Subcutaneous adipose tissue (tissue), 4 donors: ENCODE results near the gene IL10. TPM values are rescaled to one million over a fixed set of nuclear protein-coding genes. Genes with fewer than 3 reads are reported as not detected.

Experiments
- total RNA-seq, 4 donors: library from RNA; depleted of rRNA; stranded (reverse); fragments of >200 nt; gene quantifications; one replicate each; pipeline ENCODE4 v1.1.0, GENCODE V29; 2016
- TF ChIP-seq, protein P1 (sequence below): fragments of 450-650 bp; IDR thresholded peaks from one replicate; pipeline ENCODE4 v1.5.1; 2016; ENCODE audit warnings: low read depth, mild to moderate bottlenecking, control low read depth, antibody characterized with exemption, moderate library complexity

Gene IL10
- total RNA-seq = 10 to 100 TPM in 3 of 4 donors, 1 to 10 TPM in 1; 8.3 to 18.5 (median 12.1) TPM

GRCh38 chr1:206772243-206772937, at the start of gene IL10:
Gene IL10 (minus strand): TSS chr1:206772494. CDS start chr1:206772435, 59 bp downstream.
- TF ChIP-seq, protein P1, sequence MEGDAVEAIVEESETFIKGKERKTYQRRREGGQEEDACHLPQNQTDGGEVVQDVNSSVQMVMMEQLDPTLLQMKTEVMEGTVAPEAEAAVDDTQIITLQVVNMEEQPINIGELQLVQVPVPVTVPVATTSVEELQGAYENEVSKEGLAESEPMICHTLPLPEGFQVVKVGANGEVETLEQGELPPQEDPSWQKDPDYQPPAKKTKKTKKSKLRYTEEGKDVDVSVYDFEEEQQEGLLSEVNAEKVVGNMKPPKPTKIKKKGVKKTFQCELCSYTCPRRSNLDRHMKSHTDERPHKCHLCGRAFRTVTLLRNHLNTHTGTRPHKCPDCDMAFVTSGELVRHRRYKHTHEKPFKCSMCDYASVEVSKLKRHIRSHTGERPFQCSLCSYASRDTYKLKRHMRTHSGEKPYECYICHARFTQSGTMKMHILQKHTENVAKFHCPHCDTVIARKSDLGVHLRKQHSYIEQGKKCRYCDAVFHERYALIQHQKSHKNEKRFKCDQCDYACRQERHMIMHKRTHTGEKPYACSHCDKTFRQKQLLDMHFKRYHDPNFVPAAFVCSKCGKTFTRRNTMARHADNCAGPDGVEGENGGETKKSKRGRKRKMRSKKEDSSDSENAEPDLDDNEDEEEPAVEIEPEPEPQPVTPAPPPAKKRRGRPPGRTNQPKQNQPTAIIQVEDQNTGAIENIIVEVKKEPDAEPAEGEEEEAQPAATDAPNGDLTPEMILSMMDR = no peak

DNA sequence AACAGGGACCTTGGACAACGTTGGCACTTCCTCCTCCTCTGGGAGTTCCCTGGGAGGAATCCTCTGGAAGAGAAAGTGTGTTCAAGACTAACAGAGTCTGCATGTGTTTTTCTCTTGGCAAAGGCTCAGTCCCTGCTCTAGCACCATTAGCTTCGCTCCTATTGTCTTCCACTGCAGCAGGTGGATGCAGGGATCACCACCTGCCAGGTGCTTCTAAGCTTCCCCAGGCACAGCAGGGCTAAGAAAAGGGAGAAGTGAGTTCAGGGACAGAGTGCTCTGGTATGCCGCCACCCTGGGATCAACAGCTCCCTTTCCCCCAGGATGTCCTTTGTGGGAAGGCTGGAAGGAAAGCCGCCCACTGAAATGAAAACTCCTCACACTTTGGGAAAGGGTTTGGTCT, 49.2 kb upstream of the IL10 start:
- TF ChIP-seq, protein P1 = no peak

GRCh38 chr1:206816390-206817287, 44.3 kb upstream of the IL10 start:
- TF ChIP-seq, protein P1 = no peak

GRCh38 chr1:206814716-206815341, 42.5 kb upstream of the IL10 start:
- TF ChIP-seq, protein P1 = no peak

GRCh38 chr1:206812471-206812870, 40.2 kb upstream of the IL10 start:
- TF ChIP-seq, protein P1 = no peak

DNA sequence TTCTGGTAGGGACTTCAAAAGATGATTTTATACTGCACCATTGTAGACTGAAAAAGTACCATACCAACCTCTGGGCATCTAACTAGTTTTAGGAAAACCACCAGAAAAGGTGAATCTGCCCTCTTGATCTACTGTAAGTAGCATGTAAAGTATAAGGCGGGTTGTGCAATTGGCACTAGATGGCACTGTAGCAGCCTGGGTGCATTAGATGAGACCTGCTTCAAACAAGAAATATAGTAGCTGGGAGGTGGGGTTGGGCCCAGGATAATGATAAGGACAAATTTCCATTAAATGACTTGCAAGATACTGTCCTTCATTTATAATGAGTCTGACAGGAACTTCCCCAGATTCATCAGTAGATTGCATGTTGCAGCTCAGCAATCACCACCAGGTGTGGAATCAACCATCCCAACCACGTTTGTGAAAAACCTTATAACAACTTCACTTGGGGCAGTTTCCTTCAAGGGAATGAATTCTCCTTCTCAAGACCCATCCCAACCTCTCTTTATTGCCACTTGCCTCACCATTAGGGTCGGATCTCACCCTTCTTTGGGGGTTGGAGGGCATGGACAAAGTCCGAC, 37.3 kb upstream of the IL10 start:
- TF ChIP-seq, protein P1 = no peak
